T-helper 17 cell (primary cell): ENCODE measurements around the gene ARL15. TPM values are rescaled to one million over a fixed set of nuclear protein-coding genes. Genes with fewer than 3 reads are reported as not detected.

Source experiments
- ATAC-seq: fragments of 150-1000 bp; cut with Tn5 transposase; 2 replicates; pipeline ENCODE4 v1.10.0; 2021; ENCODE audit warnings: mild to moderate bottlenecking, moderate library complexity
- DNase-seq, 3 donors: peaks; one replicate each; pipeline versions ENCODE4 v3.0.0 to v3.0.0-alpha.2; 2020 to 2021
- H3K9me3 ChIP-seq: one replicate; pipeline ENCODE4 v1.7.0; 2013; ENCODE audit warnings: low read length, mild to moderate bottlenecking; ENCODE audit not compliant: control insufficient read depth, poor library complexity, severe bottlenecking
- H3K27ac Mint-ChIP-seq: one replicate; pipeline ENCODE4 v1.8.0; 2022; ENCODE audit warnings: mild to moderate bottlenecking, moderate library complexity, mixed read lengths
- H3K27me3 Mint-ChIP-seq: one replicate; pipeline ENCODE4 v1.8.0; 2022; ENCODE audit warnings: mixed read lengths
- H3K36me3 Mint-ChIP-seq: one replicate; pipeline ENCODE4 v1.8.0; 2022; ENCODE audit warnings: low read depth, mixed read lengths
- H3K4me1 Mint-ChIP-seq: one replicate; pipeline ENCODE4 v1.8.0; 2022; ENCODE audit warnings: mild to moderate bottlenecking, mixed read lengths
- H3K4me3 Mint-ChIP-seq: one replicate; pipeline ENCODE4 v1.8.0; 2022; ENCODE audit warnings: mild to moderate bottlenecking, moderate library complexity, mixed read lengths
- total RNA-seq, 4 donors: library from RNA in 2 of 4; stranded (reverse) in 2 of 4; gene quantifications; one replicate each; pipeline ENCODE4 v1.2.3 and lab custom pipeline; 2022 to 2026

Gene ARL15
- total RNA-seq, 2 donors from 2014 or later: 17.7 to 24.6 TPM

- H3K4me3 Mint-ChIP-seq: no peak overlapping the region
- H3K36me3 Mint-ChIP-seq: no peaks in the 10 kb centered on the region
- DNase-seq (no peak), ATAC-seq (no peak)
- no peaks in the 10 kb centered on the region for H3K9me3 ChIP-seq
- H3K27me3 Mint-ChIP-seq: peaks cover 55% of the 10 kb centered on the region
- peaks cover 5% of the 10 kb centered on the region for H3K4me1 Mint-ChIP-seq
- H3K27ac Mint-ChIP-seq: no peak overlapping the region
Measured at GRCh38 chr5:54325610-54326311, 15.4 kb upstream of the ARL15 start.

DNA sequence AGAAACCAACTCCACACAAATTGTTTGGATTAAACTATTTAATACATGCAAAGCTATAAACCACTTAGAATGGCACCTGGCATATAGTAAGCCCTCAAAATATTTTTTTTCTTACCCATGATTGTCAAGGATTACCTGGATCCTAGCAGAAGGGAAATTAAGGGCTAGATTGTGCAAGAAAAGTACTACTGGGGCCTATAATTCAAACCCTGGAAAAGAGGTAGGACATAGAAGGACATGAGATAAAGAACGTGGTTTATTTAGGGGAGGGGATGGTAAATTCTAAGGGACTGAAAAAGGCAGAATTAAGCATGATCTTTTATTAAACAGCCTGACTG, 14.9 kb upstream of the ARL15 start:
- peaks cover 5% of the 10 kb centered on the region for H3K4me1 Mint-ChIP-seq
- DNase-seq (no peak), ATAC-seq (no peak)
- H3K9me3 ChIP-seq: no peaks in the 10 kb centered on the region
- no peak overlapping the region for H3K27ac Mint-ChIP-seq
- H3K4me3 Mint-ChIP-seq: no peak overlapping the region
- peaks cover 59% of the 10 kb centered on the region for H3K27me3 Mint-ChIP-seq
- H3K36me3 Mint-ChIP-seq: no peaks in the 10 kb centered on the region

DNA sequence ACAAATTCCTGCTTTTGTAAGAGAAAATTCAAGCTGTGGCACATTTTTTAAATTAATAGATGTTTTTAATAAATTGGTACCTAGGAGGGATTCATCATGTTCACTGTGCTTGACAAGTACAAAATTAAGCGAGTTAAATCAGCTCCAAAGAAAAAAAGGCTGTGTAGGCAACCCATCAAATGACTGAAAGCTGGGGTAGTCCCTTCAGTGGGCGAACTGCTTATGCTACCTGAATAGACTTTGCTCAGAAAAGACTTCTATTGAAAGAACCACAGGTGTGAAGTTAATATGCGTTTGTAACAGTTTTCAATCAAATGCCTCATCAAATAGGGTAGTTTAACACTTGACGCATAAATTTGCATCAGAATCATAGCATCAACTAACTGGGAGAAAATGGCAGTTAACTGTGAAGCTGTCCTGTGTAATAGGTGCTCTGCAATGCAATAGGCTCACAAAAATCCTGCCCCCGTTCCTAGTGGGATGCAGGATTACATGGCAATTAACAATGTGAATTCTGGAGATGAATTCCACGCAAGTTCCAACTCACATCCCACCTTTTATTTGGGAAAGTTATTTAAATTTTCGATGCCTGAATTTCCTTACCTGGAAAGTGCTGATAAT, 14.4 kb upstream of the ARL15 start:
- no peaks in the 10 kb centered on the region for H3K9me3 ChIP-seq
- H3K36me3 Mint-ChIP-seq: no peaks in the 10 kb centered on the region
- H3K27ac Mint-ChIP-seq: no peak overlapping the region
- no peak for ATAC-seq
- H3K4me1 Mint-ChIP-seq: peaks cover 5% of the 10 kb centered on the region
- no peak overlapping the region for H3K4me3 Mint-ChIP-seq
- H3K27me3 Mint-ChIP-seq: peaks cover 62% of the 10 kb centered on the region
- no peak for DNase-seq

DNA sequence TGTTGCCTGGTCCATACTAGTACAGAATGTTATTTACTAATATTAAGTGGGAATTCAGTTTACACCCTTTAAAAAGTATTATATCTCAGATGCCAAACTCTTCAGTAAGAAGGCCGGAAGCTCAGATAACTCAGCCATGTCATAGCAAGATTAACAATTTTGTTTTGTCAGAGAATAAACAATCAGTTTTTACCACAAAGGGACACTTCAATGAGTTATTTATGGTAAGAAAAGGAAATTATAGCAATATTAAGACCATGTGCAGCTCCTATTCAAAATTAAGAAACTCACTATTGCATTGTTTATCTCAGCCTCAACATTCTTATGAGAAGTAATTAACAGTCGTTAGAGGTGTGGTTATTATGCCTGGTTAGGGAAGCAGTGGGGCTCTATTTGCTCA, 13.1 kb upstream of the ARL15 start:
- ATAC-seq: no peak
- no peak overlapping the region for H3K27ac Mint-ChIP-seq
- no peaks in the 10 kb centered on the region for H3K36me3 Mint-ChIP-seq
- peaks cover 5% of the 10 kb centered on the region for H3K4me1 Mint-ChIP-seq
- no peak overlapping the region for H3K4me3 Mint-ChIP-seq
- H3K27me3 Mint-ChIP-seq: peaks cover 57% of the 10 kb centered on the region
- no peak for DNase-seq
- no peaks in the 10 kb centered on the region for H3K9me3 ChIP-seq

DNA sequence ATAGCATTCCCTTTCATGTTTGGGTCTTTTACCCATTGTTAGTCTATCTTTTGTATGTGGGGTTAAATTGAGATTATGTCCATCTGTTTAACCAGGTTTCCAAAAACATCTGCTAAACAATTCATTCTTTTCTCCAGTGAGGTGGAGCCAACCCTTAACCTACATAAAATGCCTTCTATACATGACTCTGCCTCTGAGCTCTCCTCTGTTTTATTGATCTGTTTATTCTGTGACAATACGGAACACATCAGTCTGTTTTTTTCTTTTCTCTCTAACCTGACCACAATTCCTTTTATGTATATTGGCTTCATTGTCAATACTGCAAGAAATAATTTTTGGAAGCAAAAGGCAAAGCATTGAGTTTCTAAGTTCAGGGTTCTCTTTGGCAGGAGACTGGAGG, 9.9 kb upstream of the ARL15 start:
- Mint-ChIP-seq H3K27ac (no peak overlapping the region), H3K4me3 (peak overlapping the region; percentile 13), H3K4me1 (peaks cover under 1% of the 10 kb centered on the region), H3K27me3 (peaks cover 60% of the 10 kb centered on the region), H3K36me3 (peaks cover 2% of the 10 kb centered on the region)
- no peak for ATAC-seq
- H3K9me3 ChIP-seq: no peaks in the 10 kb centered on the region
- no peak for DNase-seq

- Mint-ChIP-seq H3K27me3 (peaks cover 60% of the 10 kb centered on the region), H3K36me3 (peaks cover 2% of the 10 kb centered on the region), H3K4me1 (no peaks in the 10 kb centered on the region), H3K4me3 (no peak overlapping the region), H3K27ac (no peak overlapping the region)
- no peaks in the 10 kb centered on the region for H3K9me3 ChIP-seq
- ATAC-seq (no peak), DNase-seq (no peak)
Measured at GRCh38 chr5:54317511-54318260, 7.3 kb upstream of the ARL15 start.

DNA sequence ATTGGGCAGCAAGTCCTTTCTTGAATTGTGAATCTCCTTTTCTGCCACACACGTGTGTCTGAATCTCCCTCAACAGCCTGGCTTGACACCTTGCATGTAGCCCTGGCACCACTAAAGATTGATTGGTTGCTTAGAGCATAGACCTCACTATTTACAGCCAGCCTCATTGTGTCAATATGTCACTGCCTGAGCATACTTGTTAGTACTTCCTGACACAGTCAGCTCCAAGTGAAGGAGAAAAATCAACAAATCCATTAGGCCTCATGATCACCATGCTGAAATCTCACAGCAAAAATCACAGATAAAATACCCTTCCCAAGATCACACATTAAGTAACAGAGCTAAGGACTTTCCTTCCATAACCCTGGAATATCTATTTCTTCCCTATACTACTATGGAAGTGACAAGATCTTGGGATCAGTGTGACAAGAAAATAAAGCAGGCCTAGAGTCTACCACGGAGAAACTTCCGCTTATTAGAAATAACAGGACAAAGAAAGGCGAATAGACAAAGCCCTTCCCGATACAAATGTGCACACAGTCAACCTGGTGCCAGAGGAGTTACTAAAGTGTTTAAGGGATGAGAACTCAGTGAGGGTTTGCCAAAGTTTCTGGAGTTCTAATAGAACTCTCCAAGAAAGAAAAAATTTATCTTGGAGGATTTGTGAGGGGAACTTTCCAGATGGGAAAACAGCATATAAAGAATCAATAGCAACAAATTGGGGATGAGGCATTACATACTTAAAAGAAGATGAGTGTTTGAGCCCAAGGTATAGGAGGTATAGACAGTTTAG, 5.6 kb upstream of the ARL15 start:
- peaks cover 56% of the 10 kb centered on the region for H3K27me3 Mint-ChIP-seq
- peaks cover 2% of the 10 kb centered on the region for H3K36me3 Mint-ChIP-seq
- DNase-seq (no peak), ATAC-seq (no peak)
- no peak overlapping the region for H3K27ac Mint-ChIP-seq
- H3K9me3 ChIP-seq: no peaks in the 10 kb centered on the region
- H3K4me3 Mint-ChIP-seq: no peak overlapping the region
- H3K4me1 Mint-ChIP-seq: peaks cover 3% of the 10 kb centered on the region

DNA sequence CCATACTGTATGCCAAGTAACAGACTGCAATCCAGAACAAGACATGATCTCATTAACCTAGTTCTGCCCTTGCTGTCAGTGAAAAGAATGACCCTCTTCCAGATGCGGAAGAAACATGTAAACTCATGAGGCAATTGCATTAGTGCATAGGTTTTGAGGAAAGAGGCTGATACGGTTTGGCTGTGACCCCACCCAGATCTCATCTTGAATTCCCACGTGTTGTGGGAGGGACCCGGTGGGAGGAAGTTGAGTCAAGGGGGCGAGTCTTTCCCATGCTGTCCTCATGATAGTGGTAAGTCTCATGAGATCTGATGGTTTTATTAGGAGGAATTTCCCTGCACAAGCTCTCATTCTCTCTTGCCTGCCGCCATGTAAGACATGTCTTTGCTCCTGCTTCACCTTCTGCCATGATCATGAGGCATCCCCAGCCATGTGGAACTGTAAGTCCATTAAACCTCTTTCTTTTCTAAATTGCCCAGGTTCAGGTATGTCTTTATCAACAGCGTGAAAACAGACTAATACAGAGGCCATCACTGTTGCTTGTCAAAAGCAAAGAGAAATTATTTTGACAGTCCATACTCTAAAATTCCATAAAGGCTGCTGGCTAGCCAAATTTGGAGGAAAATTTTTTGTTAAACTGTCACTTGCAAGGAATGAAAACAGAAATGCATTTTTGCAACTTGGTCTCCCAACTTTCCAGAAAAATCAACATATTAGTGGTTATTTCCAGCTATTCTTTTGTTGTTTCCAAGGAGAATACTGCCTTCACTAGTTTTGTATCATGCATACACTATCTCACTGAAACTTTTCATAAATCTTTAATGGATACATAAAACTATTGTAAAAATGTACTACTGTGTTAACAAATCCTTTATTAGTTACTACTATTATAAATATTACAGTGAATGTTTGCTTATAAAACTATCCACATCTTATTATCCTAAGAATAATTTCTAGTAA, 3.2 kb upstream of the ARL15 start:
- H3K4me3 Mint-ChIP-seq: no peak overlapping the region
- no peak overlapping the region for H3K27ac Mint-ChIP-seq
- no peaks in the 10 kb centered on the region for H3K9me3 ChIP-seq
- ATAC-seq (no peak), DNase-seq (no peak)
- H3K4me1 Mint-ChIP-seq: peaks cover 15% of the 10 kb centered on the region
- H3K36me3 Mint-ChIP-seq: peaks cover 2% of the 10 kb centered on the region
- H3K27me3 Mint-ChIP-seq: peaks cover 40% of the 10 kb centered on the region

DNA sequence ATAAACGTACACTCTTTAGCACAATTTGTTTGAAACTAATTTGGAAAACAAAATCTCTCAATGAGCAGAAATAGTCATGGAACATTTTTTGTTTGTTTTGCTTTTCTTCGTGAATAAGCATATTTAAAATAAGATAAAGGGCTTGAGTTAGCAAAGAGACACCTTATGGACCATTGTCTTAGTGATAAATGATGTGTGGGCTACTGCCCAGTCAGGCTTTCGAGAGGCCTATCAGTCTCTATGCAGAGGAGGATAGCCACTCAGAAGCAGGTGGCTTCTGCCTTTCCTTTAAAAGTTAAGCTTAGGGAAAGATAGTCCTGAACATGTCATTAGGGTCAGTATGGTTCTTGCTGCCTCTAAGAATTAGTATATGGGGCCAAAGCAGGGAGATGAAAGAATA, 2.1 kb upstream of the ARL15 start:
- H3K36me3 Mint-ChIP-seq: peaks cover 2% of the 10 kb centered on the region
- ATAC-seq (no peak), DNase-seq (no peak)
- H3K9me3 ChIP-seq: no peaks in the 10 kb centered on the region
- peaks cover 29% of the 10 kb centered on the region for H3K27me3 Mint-ChIP-seq
- no peak overlapping the region for H3K27ac Mint-ChIP-seq
- peak overlapping the region; percentile 43 for H3K4me3 Mint-ChIP-seq
- H3K4me1 Mint-ChIP-seq: peaks cover 17% of the 10 kb centered on the region

DNA sequence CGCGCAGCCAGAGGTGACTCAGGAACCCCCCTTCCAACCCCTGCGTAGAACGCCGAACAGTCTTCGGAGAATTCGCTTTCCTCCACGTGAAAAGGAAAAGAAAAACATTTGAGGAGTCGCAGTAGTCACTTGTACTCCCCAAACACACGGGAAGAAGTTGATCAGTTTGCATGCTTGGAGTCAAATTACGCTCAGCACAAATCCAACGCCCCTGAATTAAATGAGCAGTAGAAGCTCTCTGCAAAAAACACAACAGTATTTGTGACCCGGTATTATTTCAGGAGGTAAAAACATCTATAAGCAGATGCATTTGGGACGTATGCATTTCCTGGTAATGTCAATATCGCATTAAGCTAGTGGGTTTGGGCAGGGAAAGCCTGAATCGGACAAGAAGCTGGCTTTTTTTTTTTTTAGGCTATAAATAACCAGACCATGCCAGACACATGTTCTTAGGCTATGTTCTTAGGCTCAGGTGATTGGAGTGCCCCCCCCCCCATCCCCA, 854 bp upstream of the ARL15 start:
- Mint-ChIP-seq H3K27me3 (peaks cover 16% of the 10 kb centered on the region), H3K27ac (peak overlapping the region; percentile 96), H3K36me3 (peaks cover 2% of the 10 kb centered on the region), H3K4me1 (peaks cover 26% of the 10 kb centered on the region), H3K4me3 (peak overlapping the region; percentile 96)
- DNase-seq (peak in 1 of 3 donors; percentile 4), ATAC-seq (peak; percentile 0)
- H3K9me3 ChIP-seq: no peaks in the 10 kb centered on the region

GRCh38 chr5:54309691-54310432, 511 bp downstream of the ARL15 start:
- no peaks in the 10 kb centered on the region for H3K9me3 ChIP-seq
- ATAC-seq: peak; percentile 16
- peak overlapping the region; percentile 96 for H3K27ac Mint-ChIP-seq

More at GRCh38 chr5:54309691-54310432, 511 bp downstream of the ARL15 start:
- DNase-seq: peak in 2 of 3 donors; percentile 9 to 25
- peak overlapping the region; percentile 96 for H3K4me3 Mint-ChIP-seq
- peaks cover 28% of the 10 kb centered on the region for H3K4me1 Mint-ChIP-seq
- peaks cover 2% of the 10 kb centered on the region for H3K36me3 Mint-ChIP-seq
- peaks cover 6% of the 10 kb centered on the region for H3K27me3 Mint-ChIP-seq
